GM23338 (cell line): Measurements from ENCODE around the gene FMO3. TPM values are rescaled to one million over a fixed set of nuclear protein-coding genes. Genes with fewer than 3 reads are reported as not detected.

ENCODE experiments used
- ATAC-seq: fragments of 200-7000 bp; cut with Tn5 transposase; 3 replicates; pipeline ENCODE4 v1.9.1; 2020
- DNase-seq: peaks from one replicate; pipeline ENCODE4 v3.0.0-alpha.2; 2015; ENCODE audit warnings: low spot score
- H2AFZ ChIP-seq: fragments of 200-600 bp; sonication (generic); 2 replicates; pipeline ENCODE4 v1.8.0; 2016; ENCODE audit warnings: antibody characterized with exemption, mild to moderate bottlenecking, moderate library complexity
- H3F3A ChIP-seq: fragments of 200-600 bp; sonication (generic); replicated peaks from 2 replicates; pipeline ENCODE4 v1.8.0; 2017; ENCODE audit warnings: antibody characterized with exemption, mixed run types, low read depth
- H3K27ac ChIP-seq: fragments of 200-600 bp; sonication (generic); 2 replicates; pipeline ENCODE4 v1.6.1; 2016; ENCODE audit warnings: low read depth
- H3K27me3 ChIP-seq: fragments of 200-600 bp; sonication (generic); 2 replicates; pipeline ENCODE4 v1.8.0; 2016; ENCODE audit warnings: mild to moderate bottlenecking, mixed run types, moderate library complexity; ENCODE audit not compliant: insufficient read depth
- H3K36me3 ChIP-seq: fragments of 200-600 bp; sonication (generic); 2 replicates; pipeline ENCODE4 v1.8.0; 2016; ENCODE audit warnings: mild to moderate bottlenecking; ENCODE audit not compliant: insufficient read depth
- H3K4me1 ChIP-seq: fragments of 200-600 bp; sonication (generic); 2 replicates; pipeline ENCODE4 v1.8.0; 2016; ENCODE audit warnings: mild to moderate bottlenecking, moderate library complexity; ENCODE audit not compliant: insufficient read depth
- H3K4me2 ChIP-seq: fragments of 200-600 bp; sonication (generic); 2 replicates; pipeline ENCODE4 v1.7.1; 2017; ENCODE audit warnings: mixed run types
- H3K4me3 ChIP-seq: fragments of 200-600 bp; sonication (generic); 2 replicates; pipeline ENCODE4 v1.6.1; 2016; ENCODE audit warnings: mixed run types
- H3K79me2 ChIP-seq: fragments of 200-600 bp; sonication (generic); replicated peaks from 2 replicates; pipeline ENCODE4 v1.8.0; 2017; ENCODE audit warnings: mild to moderate bottlenecking; ENCODE audit not compliant: insufficient read depth
- H3K9me2 ChIP-seq: fragments of 200-600 bp; sonication (generic); 2 replicates; pipeline ENCODE4 v1.8.0; 2017; ENCODE audit not compliant: insufficient read depth
- H4K20me1 ChIP-seq: fragments of 200-600 bp; sonication (generic); replicated peaks from 2 replicates; pipeline ENCODE4 v1.8.0; 2017; ENCODE audit warnings: mild to moderate bottlenecking; ENCODE audit not compliant: insufficient read depth
- H3K27ac Mint-ChIP-seq: 2 replicates; pipeline ENCODE4 v1.8.0; 2020; ENCODE audit warnings: inconsistent platforms, mild to moderate bottlenecking, moderate library complexity, mixed read lengths
- H3K27me3 Mint-ChIP-seq: 3 replicates; pipeline ENCODE4 v1.8.0; 2022; ENCODE audit warnings: low read depth, mild to moderate bottlenecking, moderate library complexity, mixed read lengths, inconsistent platforms; ENCODE audit not compliant: insufficient read depth, poor library complexity
- H3K36me3 Mint-ChIP-seq: 3 replicates; pipeline ENCODE4 v1.8.0; 2021; ENCODE audit warnings: low read depth, mild to moderate bottlenecking, inconsistent platforms, moderate library complexity, mixed read lengths
- H3K4me1 Mint-ChIP-seq: 3 replicates; pipeline ENCODE4 v1.8.0; 2020; ENCODE audit warnings: mild to moderate bottlenecking, inconsistent platforms, mixed read lengths
- H3K4me3 Mint-ChIP-seq: 3 replicates; pipeline ENCODE4 v1.8.0; 2021; ENCODE audit warnings: moderate library complexity, mild to moderate bottlenecking, inconsistent platforms, mixed read lengths
- H3K9me3 Mint-ChIP-seq: 3 replicates; pipeline ENCODE4 v1.8.0; 2020; ENCODE audit warnings: moderate library complexity, mild to moderate bottlenecking, inconsistent platforms, mixed read lengths
- CREB1 ChIP-seq: fragments of 250-450 bp; sonication (Bioruptor Pico); IDR thresholded peaks from 2 replicates; pipeline ENCODE4 v1.5.0; 2020; ENCODE audit warnings: low read depth, mild to moderate bottlenecking, moderate library complexity
- EZH2 ChIP-seq: fragments of 200-600 bp; sonication (generic); IDR thresholded peaks from one replicate; pipeline ENCODE4 v1.8.0; 2017; ENCODE audit warnings: antibody characterized with exemption, mild to moderate bottlenecking, low read depth; ENCODE audit not compliant: unreplicated experiment
- EZH2phosphoT487 ChIP-seq: fragments of 200-600 bp; sonication (generic); IDR thresholded peaks from one replicate; pipeline ENCODE4 v1.8.1; 2018; ENCODE audit warnings: antibody characterized with exemption; ENCODE audit not compliant: unreplicated experiment
- JUNB ChIP-seq: IDR thresholded peaks from one replicate; pipeline ENCODE4 v1.6.1; 2016; ENCODE audit warnings: antibody characterized with exemption; ENCODE audit not compliant: unreplicated experiment
- NANOG ChIP-seq: IDR thresholded peaks from 2 replicates; pipeline ENCODE4 v1.6.1; 2016; ENCODE audit warnings: antibody characterized with exemption, borderline replicate concordance
- POLR2AphosphoS5 ChIP-seq: IDR thresholded peaks from 2 replicates; pipeline ENCODE4 v1.6.1; 2016; ENCODE audit warnings: antibody characterized with exemption, low read depth
- STAT1 ChIP-seq: IDR thresholded peaks from one replicate; pipeline ENCODE4 v1.6.1; 2016; ENCODE audit warnings: antibody characterized with exemption; ENCODE audit not compliant: unreplicated experiment
- ZNF114 ChIP-seq: fragments of 250-450 bp; sonication (Bioruptor Pico); IDR thresholded peaks from 2 replicates; pipeline ENCODE4 v1.5.0; 2020; ENCODE audit warnings: mild to moderate bottlenecking, moderate library complexity
- ZNF331 ChIP-seq: fragments of 250-450 bp; sonication (Bioruptor Pico); IDR thresholded peaks from 2 replicates; pipeline ENCODE4 v1.5.0; 2020; ENCODE audit warnings: low read depth, mild to moderate bottlenecking, moderate library complexity
- polyA plus RNA-seq: library from polyadenylated mRNA; unstranded; fragments of >200 nt; fragmentation: Nextera tagmentation; extraction: Ambion mirVana; gene quantifications from 2 replicates; pipeline ENCODE4 v1.2.1, GENCODE V29; 2016
- total RNA-seq: library from RNA; depleted of rRNA; stranded (reverse); fragments of >200 nt; shearing (Covaris generic); gene quantifications from 2 replicates; pipeline ENCODE4 v1.2.3, GENCODE V29; 2014
- TF ChIP-seq, protein P1 (sequence below): fragments of 250-450 bp; sonication (Bioruptor Pico); IDR thresholded peaks from 2 replicates; pipeline ENCODE4 v1.5.0; 2020; ENCODE audit warnings: mild to moderate bottlenecking, moderate library complexity
- TF ChIP-seq, protein P2 (sequence below): IDR thresholded peaks from one replicate; pipeline ENCODE4 v1.6.1; 2018; ENCODE audit warnings: antibody characterized with exemption; ENCODE audit not compliant: unreplicated experiment
- TF ChIP-seq, protein P3 (sequence below), 2 experiments: fragments of 200-600 bp in 1 of 2; sonication (generic) in 1 of 2; conservative IDR thresholded peaks; 2 replicates each; pipeline versions ENCODE4 v1.5.1 to v1.6.1; 2016 to 2017; ENCODE audit warnings: antibody characterized with exemption in 2 of 2, low read depth in 2 of 2, mild to moderate bottlenecking in 2 of 2, moderate library complexity in 1 of 2
- TF ChIP-seq, protein P4 (sequence below): IDR thresholded peaks from 2 replicates; pipeline ENCODE4 v1.6.1; 2016; ENCODE audit warnings: antibody characterized with exemption

The FMO3 gene
- total and polyA plus RNA-seq, 2 experiments from 2014 or later: 0.26 TPM; not detected in 1

DNA sequence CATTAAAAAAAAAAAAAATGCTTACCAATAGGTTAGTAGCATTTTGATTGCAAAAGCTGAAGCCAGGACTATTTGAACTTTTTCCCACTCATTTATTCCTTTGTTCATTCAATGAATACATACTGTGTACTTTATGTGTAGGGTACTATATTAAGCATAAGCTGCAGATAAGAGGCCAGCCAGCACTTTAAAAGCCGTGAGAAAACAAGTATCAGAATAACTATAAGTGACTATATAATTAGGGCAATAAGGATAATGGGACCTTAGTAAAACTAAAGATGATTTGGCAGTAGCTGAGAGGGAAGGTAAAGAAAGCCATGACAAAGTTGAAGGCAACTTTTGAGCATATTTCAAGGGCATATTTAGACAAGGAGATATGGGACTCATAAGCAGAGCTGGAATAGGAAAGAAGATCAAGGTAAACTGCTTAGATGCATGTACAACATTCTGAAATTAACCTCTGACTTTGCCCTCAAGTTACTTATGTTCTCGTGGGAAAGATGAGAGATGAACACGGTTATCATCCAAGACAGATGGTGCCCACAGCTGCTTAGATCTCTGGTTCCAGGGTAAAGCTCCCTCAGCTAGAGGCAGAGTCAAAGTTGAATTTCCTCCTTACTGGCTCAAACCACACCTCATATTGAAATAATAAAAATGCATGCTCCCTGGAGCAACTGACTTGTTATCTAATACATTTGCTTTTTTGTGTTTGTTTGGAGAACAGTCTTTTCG is 50.4 kb downstream of the FMO3 start:
- no peaks in the 10 kb centered on the region for H3K79me2 ChIP-seq
- DNase-seq (no peak), ATAC-seq (no peak)
- Mint-ChIP-seq H3K4me3 (no peak overlapping the region), H3K4me1 (peaks cover 26% of the 10 kb centered on the region; the same call in 2 of the 3 replicates), H3K27ac (no peak overlapping the region), H3K9me3 (no peaks in the 10 kb centered on the region), H3K36me3 (no peaks in the 10 kb centered on the region), H3K27me3 (peaks cover 2% of the 10 kb centered on the region)
- no peak overlapping the region for H3K4me3 ChIP-seq
- H4K20me1 ChIP-seq: no peaks in the 10 kb centered on the region
- H3F3A ChIP-seq: no peaks in the 10 kb centered on the region
- peaks cover 21% of the 10 kb centered on the region for H3K4me1 ChIP-seq
- no peak overlapping the region for H3K4me2 ChIP-seq
- H2AFZ ChIP-seq: no peak overlapping the region
- no peaks in the 10 kb centered on the region for H3K36me3 ChIP-seq
- TF ChIP-seq, protein P1, sequence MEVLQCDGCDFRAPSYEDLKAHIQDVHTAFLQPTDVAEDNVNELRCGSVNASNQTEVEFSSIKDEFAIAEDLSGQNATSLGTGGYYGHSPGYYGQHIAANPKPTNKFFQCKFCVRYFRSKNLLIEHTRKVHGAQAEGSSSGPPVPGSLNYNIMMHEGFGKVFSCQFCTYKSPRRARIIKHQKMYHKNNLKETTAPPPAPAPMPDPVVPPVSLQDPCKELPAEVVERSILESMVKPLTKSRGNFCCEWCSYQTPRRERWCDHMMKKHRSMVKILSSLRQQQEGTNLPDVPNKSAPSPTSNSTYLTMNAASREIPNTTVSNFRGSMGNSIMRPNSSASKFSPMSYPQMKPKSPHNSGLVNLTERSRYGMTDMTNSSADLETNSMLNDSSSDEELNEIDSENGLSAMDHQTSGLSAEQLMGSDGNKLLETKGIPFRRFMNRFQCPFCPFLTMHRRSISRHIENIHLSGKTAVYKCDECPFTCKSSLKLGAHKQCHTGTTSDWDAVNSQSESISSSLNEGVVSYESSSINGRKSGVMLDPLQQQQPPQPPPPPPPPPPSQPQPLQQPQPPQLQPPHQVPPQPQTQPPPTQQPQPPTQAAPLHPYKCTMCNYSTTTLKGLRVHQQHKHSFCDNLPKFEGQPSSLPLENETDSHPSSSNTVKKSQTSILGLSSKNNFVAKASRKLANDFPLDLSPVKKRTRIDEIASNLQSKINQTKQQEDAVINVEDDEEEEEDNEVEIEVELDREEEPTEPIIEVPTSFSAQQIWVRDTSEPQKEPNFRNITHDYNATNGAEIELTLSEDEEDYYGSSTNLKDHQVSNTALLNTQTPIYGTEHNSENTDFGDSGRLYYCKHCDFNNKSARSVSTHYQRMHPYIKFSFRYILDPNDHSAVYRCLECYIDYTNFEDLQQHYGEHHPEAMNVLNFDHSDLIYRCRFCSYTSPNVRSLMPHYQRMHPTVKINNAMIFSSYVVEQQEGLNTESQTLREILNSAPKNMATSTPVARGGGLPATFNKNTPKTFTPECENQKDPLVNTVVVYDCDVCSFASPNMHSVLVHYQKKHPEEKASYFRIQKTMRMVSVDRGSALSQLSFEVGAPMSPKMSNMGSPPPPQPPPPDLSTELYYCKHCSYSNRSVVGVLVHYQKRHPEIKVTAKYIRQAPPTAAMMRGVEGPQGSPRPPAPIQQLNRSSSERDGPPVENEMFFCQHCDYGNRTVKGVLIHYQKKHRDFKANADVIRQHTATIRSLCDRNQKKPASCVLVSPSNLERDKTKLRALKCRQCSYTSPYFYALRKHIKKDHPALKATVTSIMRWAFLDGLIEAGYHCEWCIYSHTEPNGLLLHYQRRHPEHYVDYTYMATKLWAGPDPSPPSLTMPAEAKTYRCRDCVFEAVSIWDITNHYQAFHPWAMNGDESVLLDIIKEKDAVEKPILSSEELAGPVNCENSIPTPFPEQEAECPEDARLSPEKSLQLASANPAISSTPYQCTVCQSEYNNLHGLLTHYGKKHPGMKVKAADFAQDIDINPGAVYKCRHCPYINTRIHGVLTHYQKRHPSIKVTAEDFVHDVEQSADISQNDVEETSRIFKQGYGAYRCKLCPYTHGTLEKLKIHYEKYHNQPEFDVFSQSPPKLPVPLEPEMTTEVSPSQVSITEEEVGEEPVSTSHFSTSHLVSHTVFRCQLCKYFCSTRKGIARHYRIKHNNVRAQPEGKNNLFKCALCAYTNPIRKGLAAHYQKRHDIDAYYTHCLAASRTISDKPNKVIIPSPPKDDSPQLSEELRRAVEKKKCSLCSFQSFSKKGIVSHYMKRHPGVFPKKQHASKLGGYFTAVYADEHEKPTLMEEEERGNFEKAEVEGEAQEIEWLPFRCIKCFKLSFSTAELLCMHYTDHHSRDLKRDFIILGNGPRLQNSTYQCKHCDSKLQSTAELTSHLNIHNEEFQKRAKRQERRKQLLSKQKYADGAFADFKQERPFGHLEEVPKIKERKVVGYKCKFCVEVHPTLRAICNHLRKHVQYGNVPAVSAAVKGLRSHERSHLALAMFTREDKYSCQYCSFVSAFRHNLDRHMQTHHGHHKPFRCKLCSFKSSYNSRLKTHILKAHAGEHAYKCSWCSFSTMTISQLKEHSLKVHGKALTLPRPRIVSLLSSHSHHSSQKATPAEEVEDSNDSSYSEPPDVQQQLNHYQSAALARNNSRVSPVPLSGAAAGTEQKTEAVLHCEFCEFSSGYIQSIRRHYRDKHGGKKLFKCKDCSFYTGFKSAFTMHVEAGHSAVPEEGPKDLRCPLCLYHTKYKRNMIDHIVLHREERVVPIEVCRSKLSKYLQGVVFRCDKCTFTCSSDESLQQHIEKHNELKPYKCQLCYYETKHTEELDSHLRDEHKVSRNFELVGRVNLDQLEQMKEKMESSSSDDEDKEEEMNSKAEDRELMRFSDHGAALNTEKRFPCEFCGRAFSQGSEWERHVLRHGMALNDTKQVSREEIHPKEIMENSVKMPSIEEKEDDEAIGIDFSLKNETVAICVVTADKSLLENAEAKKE (CRISPR knock-in tag): no peak
- TF ChIP-seq, protein P2, sequence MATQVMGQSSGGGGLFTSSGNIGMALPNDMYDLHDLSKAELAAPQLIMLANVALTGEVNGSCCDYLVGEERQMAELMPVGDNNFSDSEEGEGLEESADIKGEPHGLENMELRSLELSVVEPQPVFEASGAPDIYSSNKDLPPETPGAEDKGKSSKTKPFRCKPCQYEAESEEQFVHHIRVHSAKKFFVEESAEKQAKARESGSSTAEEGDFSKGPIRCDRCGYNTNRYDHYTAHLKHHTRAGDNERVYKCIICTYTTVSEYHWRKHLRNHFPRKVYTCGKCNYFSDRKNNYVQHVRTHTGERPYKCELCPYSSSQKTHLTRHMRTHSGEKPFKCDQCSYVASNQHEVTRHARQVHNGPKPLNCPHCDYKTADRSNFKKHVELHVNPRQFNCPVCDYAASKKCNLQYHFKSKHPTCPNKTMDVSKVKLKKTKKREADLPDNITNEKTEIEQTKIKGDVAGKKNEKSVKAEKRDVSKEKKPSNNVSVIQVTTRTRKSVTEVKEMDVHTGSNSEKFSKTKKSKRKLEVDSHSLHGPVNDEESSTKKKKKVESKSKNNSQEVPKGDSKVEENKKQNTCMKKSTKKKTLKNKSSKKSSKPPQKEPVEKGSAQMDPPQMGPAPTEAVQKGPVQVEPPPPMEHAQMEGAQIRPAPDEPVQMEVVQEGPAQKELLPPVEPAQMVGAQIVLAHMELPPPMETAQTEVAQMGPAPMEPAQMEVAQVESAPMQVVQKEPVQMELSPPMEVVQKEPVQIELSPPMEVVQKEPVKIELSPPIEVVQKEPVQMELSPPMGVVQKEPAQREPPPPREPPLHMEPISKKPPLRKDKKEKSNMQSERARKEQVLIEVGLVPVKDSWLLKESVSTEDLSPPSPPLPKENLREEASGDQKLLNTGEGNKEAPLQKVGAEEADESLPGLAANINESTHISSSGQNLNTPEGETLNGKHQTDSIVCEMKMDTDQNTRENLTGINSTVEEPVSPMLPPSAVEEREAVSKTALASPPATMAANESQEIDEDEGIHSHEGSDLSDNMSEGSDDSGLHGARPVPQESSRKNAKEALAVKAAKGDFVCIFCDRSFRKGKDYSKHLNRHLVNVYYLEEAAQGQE: no peak
- TF ChIP-seq STAT1: no peak
- TF ChIP-seq, protein P3, sequence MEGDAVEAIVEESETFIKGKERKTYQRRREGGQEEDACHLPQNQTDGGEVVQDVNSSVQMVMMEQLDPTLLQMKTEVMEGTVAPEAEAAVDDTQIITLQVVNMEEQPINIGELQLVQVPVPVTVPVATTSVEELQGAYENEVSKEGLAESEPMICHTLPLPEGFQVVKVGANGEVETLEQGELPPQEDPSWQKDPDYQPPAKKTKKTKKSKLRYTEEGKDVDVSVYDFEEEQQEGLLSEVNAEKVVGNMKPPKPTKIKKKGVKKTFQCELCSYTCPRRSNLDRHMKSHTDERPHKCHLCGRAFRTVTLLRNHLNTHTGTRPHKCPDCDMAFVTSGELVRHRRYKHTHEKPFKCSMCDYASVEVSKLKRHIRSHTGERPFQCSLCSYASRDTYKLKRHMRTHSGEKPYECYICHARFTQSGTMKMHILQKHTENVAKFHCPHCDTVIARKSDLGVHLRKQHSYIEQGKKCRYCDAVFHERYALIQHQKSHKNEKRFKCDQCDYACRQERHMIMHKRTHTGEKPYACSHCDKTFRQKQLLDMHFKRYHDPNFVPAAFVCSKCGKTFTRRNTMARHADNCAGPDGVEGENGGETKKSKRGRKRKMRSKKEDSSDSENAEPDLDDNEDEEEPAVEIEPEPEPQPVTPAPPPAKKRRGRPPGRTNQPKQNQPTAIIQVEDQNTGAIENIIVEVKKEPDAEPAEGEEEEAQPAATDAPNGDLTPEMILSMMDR (conservative IDR thresholded peaks at IDR 0.05; ENCODE audit: low read depth in 2 of 2): no peak
- TF ChIP-seq CREB1 (CRISPR knock-in tag): no peak
- no peak for TF ChIP-seq EZH2phosphoT487
- TF ChIP-seq, protein P4, sequence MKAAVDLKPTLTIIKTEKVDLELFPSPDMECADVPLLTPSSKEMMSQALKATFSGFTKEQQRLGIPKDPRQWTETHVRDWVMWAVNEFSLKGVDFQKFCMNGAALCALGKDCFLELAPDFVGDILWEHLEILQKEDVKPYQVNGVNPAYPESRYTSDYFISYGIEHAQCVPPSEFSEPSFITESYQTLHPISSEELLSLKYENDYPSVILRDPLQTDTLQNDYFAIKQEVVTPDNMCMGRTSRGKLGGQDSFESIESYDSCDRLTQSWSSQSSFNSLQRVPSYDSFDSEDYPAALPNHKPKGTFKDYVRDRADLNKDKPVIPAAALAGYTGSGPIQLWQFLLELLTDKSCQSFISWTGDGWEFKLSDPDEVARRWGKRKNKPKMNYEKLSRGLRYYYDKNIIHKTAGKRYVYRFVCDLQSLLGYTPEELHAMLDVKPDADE: no peak
- TF ChIP-seq POLR2AphosphoS5: no peak
- no peak for TF ChIP-seq ZNF331 (CRISPR knock-in tag)
- TF ChIP-seq NANOG: no peak
- no peak for TF ChIP-seq JUNB
- no peak for TF ChIP-seq ZNF114 (CRISPR knock-in tag)
- no peak for TF ChIP-seq EZH2
- no peak overlapping the region for H3K27ac ChIP-seq
- H3K9me2 ChIP-seq: no peaks in the 10 kb centered on the region
- H3K27me3 ChIP-seq: no peaks in the 10 kb centered on the region
